HepG2 (cell line): Measurements from ENCODE around the gene ZMYND8. TPM values are rescaled to one million over a fixed set of nuclear protein-coding genes. Genes with fewer than 3 reads are reported as not detected.
A peak's percentile ranks its signal among the peaks of the same experiment; 100 is the strongest.

Experiments used
- AHDC1 ChIP-seq: sonication (generic); formaldehyde crosslinking; IDR thresholded peaks from 2 replicates; pipeline ENCODE4 v1.5.1; 2020; ENCODE audit warnings: mild to moderate bottlenecking, missing genetic modification reagents, borderline replicate concordance
- AHR ChIP-seq: IDR thresholded peaks from 2 replicates; pipeline ENCODE4 v1.6.1; 2018; ENCODE audit warnings: missing genetic modification reagents, missing compliant biosample characterization
- CCDC6 ChIP-seq: sonication (generic); formaldehyde crosslinking; IDR thresholded peaks from 2 replicates; pipeline ENCODE4 v1.8.1; 2022; ENCODE audit warnings: mild to moderate bottlenecking, missing genetic modification reagents, moderate library complexity
- GZF1 ChIP-seq: sonication (generic); formaldehyde crosslinking; IDR thresholded peaks from 2 replicates; pipeline ENCODE4 v1.5.1; 2020; ENCODE audit warnings: mild to moderate bottlenecking, missing genetic modification reagents
- HMG20A ChIP-seq: IDR thresholded peaks from 2 replicates; pipeline ENCODE4 v1.6.1; 2016; ENCODE audit warnings: borderline replicate concordance
- IKZF1 ChIP-seq: fragments of 450-650 bp; IDR thresholded peaks from 2 replicates; pipeline ENCODE4 v1.7.1; 2016
- KAT8 ChIP-seq: IDR thresholded peaks from 2 replicates; pipeline ENCODE4 v1.6.1; 2016; ENCODE audit warnings: missing genetic modification reagents, missing compliant biosample characterization
- KDM2A ChIP-seq: sonication (generic); formaldehyde crosslinking; IDR thresholded peaks from 2 replicates; pipeline ENCODE4 v1.4.0; 2020; ENCODE audit warnings: low read depth, missing genetic modification reagents, borderline replicate concordance
- MED8 ChIP-seq: sonication (generic); formaldehyde crosslinking; IDR thresholded peaks from 2 replicates; pipeline ENCODE4 v1.8.1; 2023; ENCODE audit warnings: mild to moderate bottlenecking, missing genetic modification reagents; ENCODE audit not compliant: insufficient replicate concordance
- MYC ChIP-seq: sonication (generic); formaldehyde crosslinking; IDR thresholded peaks from 2 replicates; pipeline ENCODE4 v1.9.0; 2021; ENCODE audit warnings: missing genetic modification reagents, borderline replicate concordance
- NCOA2 ChIP-seq: sonication (generic); formaldehyde crosslinking; IDR thresholded peaks from 2 replicates; pipeline ENCODE4 v1.8.0; 2022; ENCODE audit warnings: inconsistent platforms
- SP1 ChIP-seq, 2 experiments: fragments of 450-650 bp in 1 of 2; sonication (generic) in 1 of 2; formaldehyde crosslinking in 1 of 2; IDR thresholded peaks; 2 replicates each; pipeline versions ENCODE4 v1.4.0 to v1.6.1; 2016 to 2020; ENCODE audit warnings: missing genetic modification reagents in 1 of 2
- TERF1 ChIP-seq: sonication (generic); formaldehyde crosslinking; IDR thresholded peaks from 2 replicates; pipeline ENCODE4 v1.8.0; 2022; ENCODE audit warnings: mild to moderate bottlenecking, missing genetic modification reagents, moderate library complexity
- TFE3 ChIP-seq: IDR thresholded peaks from 2 replicates; pipeline ENCODE4 v1.6.1; 2016
- ZKSCAN5 ChIP-seq: sonication (generic); formaldehyde crosslinking; IDR thresholded peaks from 2 replicates; pipeline ENCODE4 v1.5.1; 2020; ENCODE audit warnings: mild to moderate bottlenecking, missing genetic modification reagents
- ZNF143 ChIP-seq: sonication (generic); formaldehyde crosslinking; IDR thresholded peaks from 2 replicates; pipeline ENCODE4 v1.4.0; 2020; ENCODE audit warnings: missing genetic modification reagents
- ZNF18 ChIP-seq: sonication (generic); formaldehyde crosslinking; IDR thresholded peaks from 2 replicates; pipeline ENCODE4 v1.8.0; 2022; ENCODE audit warnings: mild to moderate bottlenecking, missing genetic modification reagents; ENCODE audit not compliant: insufficient replicate concordance
- ZNF326 ChIP-seq: sonication (generic); formaldehyde crosslinking; IDR thresholded peaks from 2 replicates; pipeline ENCODE4 v1.4.0; 2020; ENCODE audit warnings: missing genetic modification reagents, borderline replicate concordance
- ZNF451 ChIP-seq: sonication (generic); formaldehyde crosslinking; IDR thresholded peaks from 2 replicates; pipeline ENCODE4 v1.5.0; 2020; ENCODE audit warnings: mild to moderate bottlenecking, missing genetic modification reagents
- ZNF589 ChIP-seq: sonication (generic); formaldehyde crosslinking; conservative IDR thresholded peaks from 2 replicates; pipeline ENCODE4 v1.8.0; 2022; ENCODE audit warnings: mild to moderate bottlenecking, moderate library complexity, missing genetic modification reagents
- ZNF747 ChIP-seq: sonication (generic); formaldehyde crosslinking; IDR thresholded peaks from 2 replicates; pipeline ENCODE4 v1.8.1; 2023; ENCODE audit warnings: missing genetic modification reagents, mild to moderate bottlenecking, borderline replicate concordance
- polyA plus RNA-seq, 8 experiments: library from polyadenylated mRNA; depleted of rRNA in 3 of 8; stranded (reverse) in 7 of 8; unstranded in 1 of 8; fragments of >200 nt; fragmentation: Illumina TruSeq in 4 of 8; extraction: Trizol in 4 of 8; gene quantifications; 2 replicates each; pipeline versions ENCODE4 v1.2.1 to v1.2.3, GENCODE V29; 2011 to 2016; ENCODE audit warnings: low read depth in 4 of 8, missing spikeins in 1 of 8, mixed read lengths in 1 of 8; ENCODE audit not compliant: insufficient read depth in 1 of 8
- total RNA-seq, 5 experiments: library from RNA; depleted of rRNA; stranded (reverse); fragments of >200 nt; fragmentation: Illumina TruSeq; extraction: Trizol; gene quantifications; 2 replicates each; pipeline ENCODE4 v1.2.3, GENCODE V29; 2016; ENCODE audit warnings: low read depth in 1 of 5

The ZMYND8 gene
- total and polyA plus RNA-seq, 2 of the 13 experiments (the other 11 are each of a cell fraction or from before 2014, with no cell fraction given) = 53.9 to 84.7 TPM

- TF ChIP-seq TERF1 (CRISPR knock-in tag) (no peak), TFE3 (CRISPR knock-in tag) (peak; percentile 98), HMG20A (CRISPR knock-in tag) (peak; percentile 87; the same call in 1 of the 2 replicates), MED8 (CRISPR knock-in tag) (no peak), ZNF589 (0 out of 2 replicates have a peak, but pooled peaks have one; percentile 52), ZKSCAN5 (CRISPR knock-in tag) (no peak), ZNF747 (CRISPR knock-in tag) (no peak), KDM2A (CRISPR knock-in tag) (no peak), ZNF18 (CRISPR knock-in tag) (peak; percentile 65), CCDC6 (peak; percentile 72; the same call in 1 of the 2 replicates), GZF1 (no peak), SP1 (IDR thresholded peaks at IDR 0.05) (no peak), SP1 (CRISPR knock-in tag; IDR thresholded peaks at IDR 0.05) (no peak), IKZF1 (no peak), NCOA2 (CRISPR knock-in tag) (peak; percentile 81), ZNF143 (peak; percentile 36; the same call in 1 of the 2 replicates), AHDC1 (peak; percentile 86; the same call in 1 of the 2 replicates), ZNF451 (CRISPR knock-in tag) (no peak), AHR (CRISPR knock-in tag) (no peak), KAT8 (CRISPR knock-in tag) (peak; percentile 83), ZNF326 (CRISPR knock-in tag) (no peak), MYC (CRISPR knock-in tag) (no peak)
Observed at GRCh38 chr20:47334022-47334551, 22.4 kb downstream of the ZMYND8 start (continued).
